ENCODE data around the gene TTBK1.

The TTBK1 gene

GRCh38 chr6:43311666-43312065 lies 68.4 kb downstream of the TTBK1 start:
- Mint-ChIP-seq H3K9me3 (no peaks in the 10 kb centered on the region), H3K4me3 (no peak overlapping the region), H3K36me3 (ENCODE audit: low read depth) (no peaks in the 10 kb centered on the region), H3K27ac (no peak overlapping the region), H3K27me3 (ENCODE audit: low read depth) (peaks cover 23% of the 10 kb centered on the region), H3K4me1 (ENCODE audit: low read depth) (peaks cover 4% of the 10 kb centered on the region)
- no peak for DNase-seq (ENCODE audit: low spot score)

- no peak overlapping the region for H3K27ac Mint-ChIP-seq
Observed at GRCh38 chr6:43313813-43314212, 70.5 kb downstream of the TTBK1 start.

DNA sequence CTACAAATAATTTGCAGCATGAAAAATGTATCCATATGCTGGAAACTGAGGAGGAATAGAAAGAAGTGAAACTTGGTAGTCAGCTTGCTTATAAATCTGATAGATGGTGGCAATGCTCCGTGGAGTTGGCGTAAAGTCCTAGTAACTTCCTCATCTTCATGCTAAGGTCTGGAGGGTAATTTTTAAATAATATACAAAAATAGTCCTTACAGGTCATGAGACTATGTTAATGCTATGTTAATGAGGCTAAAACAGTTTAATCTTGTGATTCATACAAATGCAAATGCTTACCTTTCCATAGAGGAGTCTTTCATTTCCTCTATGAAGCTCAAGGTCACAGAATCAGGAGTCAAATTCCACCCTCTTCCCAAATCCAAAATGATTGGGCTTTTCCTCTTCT lies 74.7 kb downstream of the TTBK1 start:
- H3K9me3 Mint-ChIP-seq, result no peaks in the 10 kb centered on the region
- H3K27ac Mint-ChIP-seq, result no peak overlapping the region
- H3K36me3 Mint-ChIP-seq (ENCODE audit: low read depth), result no peaks in the 10 kb centered on the region
- H3K4me3 Mint-ChIP-seq, result no peak overlapping the region
- DNase-seq (ENCODE audit: low spot score), result no peak
- peaks cover 25% of the 10 kb centered on the region for H3K27me3 Mint-ChIP-seq (ENCODE audit: low read depth)
- H3K4me1 Mint-ChIP-seq (ENCODE audit: low read depth), result peaks cover 2% of the 10 kb centered on the region

More at GRCh38 chr6:43313813-43314212, 70.5 kb downstream of the TTBK1 start:
- DNase-seq (ENCODE audit: low spot score), result no peak
- H3K9me3 Mint-ChIP-seq, result no peaks in the 10 kb centered on the region
- H3K36me3 Mint-ChIP-seq (ENCODE audit: low read depth), result no peaks in the 10 kb centered on the region
- peaks cover 2% of the 10 kb centered on the region for H3K4me1 Mint-ChIP-seq (ENCODE audit: low read depth)
- no peak overlapping the region for H3K4me3 Mint-ChIP-seq
- H3K27me3 Mint-ChIP-seq (ENCODE audit: low read depth), result peaks cover 31% of the 10 kb centered on the region

DNA sequence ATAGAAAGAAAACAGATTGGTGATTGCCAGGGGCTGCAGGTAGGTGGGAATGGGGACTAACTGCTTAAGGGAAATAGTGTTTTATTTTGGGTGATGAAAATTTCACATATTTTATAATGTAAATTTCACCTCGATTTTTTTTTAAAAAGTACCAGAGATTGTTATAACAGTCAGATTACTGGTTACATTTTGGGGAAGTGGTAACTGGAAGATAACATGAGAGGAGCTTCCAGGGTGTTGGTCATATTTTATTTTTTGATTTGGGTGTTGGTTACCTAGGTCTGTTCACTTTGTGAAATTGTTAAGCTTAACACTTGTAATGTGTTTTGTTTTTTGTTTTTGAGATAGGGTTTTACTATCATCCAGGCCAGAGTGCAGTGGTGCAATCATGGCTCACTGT lies 82.6 kb downstream of the TTBK1 start:
- no peak overlapping the region for H3K27ac Mint-ChIP-seq
- no peak for DNase-seq (ENCODE audit: low spot score)
- H3K27me3 Mint-ChIP-seq (ENCODE audit: low read depth), result peaks cover 11% of the 10 kb centered on the region
- H3K4me1 Mint-ChIP-seq (ENCODE audit: low read depth), result no peaks in the 10 kb centered on the region
- no peak overlapping the region for H3K4me3 Mint-ChIP-seq
- H3K9me3 Mint-ChIP-seq, result no peaks in the 10 kb centered on the region
- H3K36me3 Mint-ChIP-seq (ENCODE audit: low read depth), result no peaks in the 10 kb centered on the region

GRCh38 chr6:43328528-43328927 lies 85.2 kb downstream of the TTBK1 start:
- Mint-ChIP-seq H3K36me3 (ENCODE audit: low read depth) (no peaks in the 10 kb centered on the region), H3K4me3 (no peak overlapping the region), H3K9me3 (no peaks in the 10 kb centered on the region), H3K27ac (no peak overlapping the region), H3K4me1 (ENCODE audit: low read depth) (peaks cover 13% of the 10 kb centered on the region), H3K27me3 (ENCODE audit: low read depth) (peaks cover 8% of the 10 kb centered on the region)
- DNase-seq (ENCODE audit: low spot score), result no peak

- H3K27me3 Mint-ChIP-seq (ENCODE audit: low read depth), result peaks cover 4% of the 10 kb centered on the region
- no peaks in the 10 kb centered on the region for H3K9me3 Mint-ChIP-seq
- peaks cover 13% of the 10 kb centered on the region for H3K4me1 Mint-ChIP-seq (ENCODE audit: low read depth)
- no peaks in the 10 kb centered on the region for H3K36me3 Mint-ChIP-seq (ENCODE audit: low read depth)
- no peak overlapping the region for H3K27ac Mint-ChIP-seq
- no peak for DNase-seq (ENCODE audit: low spot score)
- no peak overlapping the region for H3K4me3 Mint-ChIP-seq
Observed at GRCh38 chr6:43331470-43331869, 88.2 kb downstream of the TTBK1 start.

DNA sequence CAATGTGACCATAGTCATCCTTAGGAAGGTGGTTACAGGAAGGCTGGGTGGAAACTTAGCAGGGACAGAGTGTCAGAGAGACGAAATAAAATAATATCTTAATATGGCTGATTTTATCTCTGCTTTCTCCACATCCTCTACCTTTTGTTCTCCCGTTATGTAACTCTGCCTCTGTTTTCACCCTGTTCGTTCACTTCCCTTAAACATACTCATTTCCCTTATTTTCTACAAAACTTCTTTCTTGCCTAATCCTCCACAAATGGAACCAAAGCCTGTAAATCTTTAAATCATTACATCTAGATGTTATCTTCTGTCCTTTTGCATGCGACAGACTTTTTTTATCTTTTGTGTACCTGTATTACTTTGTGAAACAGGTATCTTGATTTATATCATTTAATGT lies 88.6 kb downstream of the TTBK1 start:
- no peak overlapping the region for H3K27ac Mint-ChIP-seq
- H3K4me3 Mint-ChIP-seq, result no peak overlapping the region
- no peak for DNase-seq (ENCODE audit: low spot score)
- H3K9me3 Mint-ChIP-seq, result no peaks in the 10 kb centered on the region
- peaks cover 13% of the 10 kb centered on the region for H3K4me1 Mint-ChIP-seq (ENCODE audit: low read depth)
- H3K36me3 Mint-ChIP-seq (ENCODE audit: low read depth), result no peaks in the 10 kb centered on the region
- H3K27me3 Mint-ChIP-seq (ENCODE audit: low read depth), result peaks cover 4% of the 10 kb centered on the region

- Mint-ChIP-seq H3K27ac (no peak overlapping the region), H3K27me3 (ENCODE audit: low read depth) (peaks cover 4% of the 10 kb centered on the region), H3K36me3 (ENCODE audit: low read depth) (peaks cover 8% of the 10 kb centered on the region), H3K9me3 (no peaks in the 10 kb centered on the region), H3K4me3 (no peak overlapping the region), H3K4me1 (ENCODE audit: low read depth) (peaks cover 20% of the 10 kb centered on the region)
- DNase-seq (ENCODE audit: low spot score), result no peak
Observed at GRCh38 chr6:43334466-43335095, 91.3 kb downstream of the TTBK1 start.

DNA sequence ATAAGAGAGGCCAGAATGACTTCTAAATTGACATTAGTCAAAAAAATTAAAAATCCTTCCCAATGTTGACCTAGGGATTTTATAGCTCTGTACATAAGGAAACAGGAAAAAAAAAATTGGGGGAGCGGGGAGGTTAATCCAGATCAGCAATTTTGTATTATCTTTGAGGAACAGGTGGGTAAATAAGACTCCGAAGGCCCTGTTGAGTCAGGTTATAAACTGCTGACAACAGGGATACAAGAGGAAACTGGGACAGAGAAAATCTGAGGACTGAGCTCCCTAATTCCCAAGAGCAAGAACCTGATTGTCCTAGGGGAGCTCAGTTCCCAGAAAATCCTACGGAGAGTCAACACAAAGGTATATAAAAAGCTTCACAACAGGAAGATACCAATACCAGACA lies 92.2 kb downstream of the TTBK1 start:
- Mint-ChIP-seq H3K27ac (no peak overlapping the region), H3K27me3 (ENCODE audit: low read depth) (peaks cover 4% of the 10 kb centered on the region), H3K36me3 (ENCODE audit: low read depth) (peaks cover 14% of the 10 kb centered on the region), H3K4me1 (ENCODE audit: low read depth) (peaks cover 20% of the 10 kb centered on the region), H3K9me3 (no peaks in the 10 kb centered on the region), H3K4me3 (no peak overlapping the region)
- no peak for DNase-seq (ENCODE audit: low spot score)

DNA sequence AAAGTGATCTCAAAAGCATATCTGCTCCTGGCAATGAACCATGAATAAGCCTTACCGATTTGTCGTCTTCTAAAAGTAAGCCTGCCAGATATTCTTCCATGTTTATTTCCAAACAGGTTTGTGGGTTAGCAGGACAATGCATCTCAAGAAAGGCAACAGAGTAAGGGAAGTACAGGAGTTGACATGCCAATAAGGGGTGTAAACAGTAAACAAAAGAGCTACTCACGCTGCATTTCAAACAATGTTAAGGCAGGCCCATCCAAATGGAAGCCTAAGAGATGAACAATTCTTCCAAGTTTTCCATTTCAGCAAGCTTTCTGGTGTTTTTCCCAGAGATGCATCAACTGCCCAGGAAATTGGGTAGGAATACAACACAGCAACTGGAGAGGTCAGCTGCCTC lies 93.1 kb downstream of the TTBK1 start:
- Mint-ChIP-seq H3K27me3 (ENCODE audit: low read depth) (peaks cover 4% of the 10 kb centered on the region), H3K4me3 (no peak overlapping the region), H3K4me1 (ENCODE audit: low read depth) (peaks cover 15% of the 10 kb centered on the region), H3K27ac (no peak overlapping the region), H3K9me3 (no peaks in the 10 kb centered on the region), H3K36me3 (ENCODE audit: low read depth) (peaks cover 21% of the 10 kb centered on the region)
- DNase-seq (ENCODE audit: low spot score), result no peak

Data from T-helper 2 cell treated with Interferon-gamma antibody and Interleukin-4, amounts not matched to agents 5 μg/mL and 100 μg/mL, for 36 hours (primary cell).